Gastrocnemius medialis (tissue), 4 donors: ENCODE data around the gene TRIM52. TPM values are rescaled to one million over a fixed set of nuclear protein-coding genes. Genes with fewer than 3 reads are reported as not detected.
A peak's percentile ranks its signal among the peaks of the same experiment; 100 is the strongest.

Experiments
- ATAC-seq, 2 donors: fragments of 150-250 bp; one replicate each; pipeline ENCODE4 v1.9.1; 2016
- DNase-seq, 2 donors: peaks; one replicate each; pipeline ENCODE4 v3.0.0-alpha.2; 2019
- H3K27ac ChIP-seq, 4 donors: fragments of 200-600 bp; sonication (generic); 1 replicate in 1 of 4; 2 replicates in 3 of 4; pipeline ENCODE4 v1.5.1; 2016 to 2018; ENCODE audit warnings: mild to moderate bottlenecking in 2 of 4, moderate library complexity in 1 of 4
- H3K27me3 ChIP-seq, 3 donors: fragments of 200-600 bp; sonication (generic) in 2 of 3; 1 replicate in 1 of 3; 2 replicates in 2 of 3; pipeline versions ENCODE4 v1.5.1 to v1.6.0; 2016 to 2019; ENCODE audit warnings: mild to moderate bottlenecking in 1 of 3, moderate library complexity in 1 of 3
- H3K36me3 ChIP-seq, 2 donors: fragments of 200-600 bp; sonication (generic) in 1 of 2; one replicate each; pipeline ENCODE4 v1.5.1; 2017 to 2018
- H3K4me1 ChIP-seq, 2 donors: fragments of 200-600 bp; sonication (generic) in 1 of 2; one replicate each; pipeline ENCODE4 v1.5.1; 2016 to 2017; ENCODE audit warnings: mild to moderate bottlenecking in 2 of 2
- H3K4me3 ChIP-seq, 4 donors: fragments of 200-600 bp; sonication (generic) in 3 of 4; 1 replicate in 1 of 4; 2 replicates in 3 of 4; pipeline ENCODE4 v1.5.1; 2016 to 2019; ENCODE audit warnings: mild to moderate bottlenecking in 2 of 4
- H3K9me3 ChIP-seq, 3 donors: fragments of 200-600 bp; sonication (generic) in 2 of 3; 1 replicate in 1 of 3; 2 replicates in 2 of 3; pipeline ENCODE4 v1.5.1; 2016 to 2019
- POLR2A ChIP-seq, 2 donors: fragments of 450-650 bp; IDR thresholded peaks; one replicate each; pipeline ENCODE4 v1.6.1; 2017; ENCODE audit warnings: antibody characterized with exemption in 2 of 2, mild to moderate bottlenecking in 2 of 2, moderate library complexity in 2 of 2
- in situ Hi-C, 4 donors: fragments of 200-750 bp; cut with MboI; loops; one replicate each; pipeline versions ENCODE4 v1.15.0 to v1.8.0; 2017; ENCODE audit warnings: low sequenced_read_pairs in 4 of 4
- intact Hi-C: fragments of 100-400 bp; cut with DNase I; formaldehyde crosslinking; loops from one replicate; pipeline ENCODE4 v1.15.1; 2023; ENCODE audit warnings: low total_unique reads
- microRNA-seq, 2 donors: library from miRNA; unstranded; fragments of <30 nt; microRNA quantifications; one replicate each; pipeline ENCODE4, GENCODE V29; 2016; ENCODE audit warnings: borderline replicate concordance in 2 of 2
- total RNA-seq, 4 donors: library from RNA; depleted of rRNA; stranded (reverse); fragments of >200 nt; gene quantifications; one replicate each; pipeline versions ENCODE4 v1.1.0 to v1.2.3, GENCODE V29; 2016
- TF ChIP-seq, protein P1 (sequence below), 5 experiments: fragments of 450-650 bp in 3 of 5; fragments of 200-600 bp in 2 of 5; sonication (generic) in 2 of 5; IDR thresholded peaks in 4 of 5; conservative IDR thresholded peaks in 1 of 5; 1 replicate in 4 of 5; 2 replicates in 1 of 5; pipeline ENCODE4 v1.5.1; 2016 to 2019; ENCODE audit warnings: antibody characterized with exemption in 5 of 5, mild to moderate bottlenecking in 3 of 5, moderate library complexity in 3 of 5

TRIM52 gene
- total RNA-seq, 4 donors from 2014 or later, result 1.3 to 4.9 (median 3.4) TPM

DNA sequence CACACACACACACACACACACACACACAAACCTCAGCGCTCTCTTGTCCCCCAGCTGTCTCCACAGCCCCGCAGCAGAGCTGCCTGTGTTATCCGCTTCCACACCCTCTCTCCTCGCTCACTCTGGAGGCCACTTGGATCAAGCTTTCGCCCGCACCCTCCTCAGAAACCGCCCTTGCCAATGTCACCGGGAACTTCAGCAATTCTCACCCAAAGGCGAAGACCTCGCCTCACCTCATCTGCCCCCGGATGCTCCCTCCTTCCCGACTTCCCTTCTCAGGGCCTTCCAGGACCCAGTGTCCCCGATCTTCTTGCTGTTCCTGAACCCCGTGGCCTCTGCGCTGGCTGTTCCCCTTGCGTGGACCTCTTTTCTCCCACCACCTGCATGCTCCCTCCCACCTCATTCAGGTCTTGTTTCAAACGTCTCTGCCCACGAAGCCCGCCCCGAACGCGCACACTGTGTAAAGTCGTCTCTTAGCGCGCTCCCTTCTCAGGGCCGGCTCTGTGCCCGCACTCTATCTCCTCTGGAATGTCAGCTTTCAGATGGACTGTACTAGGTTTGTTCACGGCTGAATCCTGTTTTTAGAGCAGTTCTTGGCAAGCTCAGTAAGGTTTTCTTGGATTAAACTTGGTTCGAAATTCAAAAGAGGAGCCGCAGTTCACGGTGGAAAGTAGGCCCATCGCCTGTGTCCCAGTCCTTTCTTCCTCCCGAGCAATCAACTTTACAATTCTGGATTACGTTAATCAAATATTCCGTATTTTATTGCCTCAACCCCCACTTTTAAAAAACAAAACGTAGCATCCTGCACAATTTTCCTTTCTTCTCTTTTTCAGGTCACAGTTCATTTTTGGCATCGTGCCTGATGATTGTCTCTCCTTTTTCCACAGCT is 54.9 kb downstream of the TRIM52 start:
- TF ChIP-seq, protein P1, sequence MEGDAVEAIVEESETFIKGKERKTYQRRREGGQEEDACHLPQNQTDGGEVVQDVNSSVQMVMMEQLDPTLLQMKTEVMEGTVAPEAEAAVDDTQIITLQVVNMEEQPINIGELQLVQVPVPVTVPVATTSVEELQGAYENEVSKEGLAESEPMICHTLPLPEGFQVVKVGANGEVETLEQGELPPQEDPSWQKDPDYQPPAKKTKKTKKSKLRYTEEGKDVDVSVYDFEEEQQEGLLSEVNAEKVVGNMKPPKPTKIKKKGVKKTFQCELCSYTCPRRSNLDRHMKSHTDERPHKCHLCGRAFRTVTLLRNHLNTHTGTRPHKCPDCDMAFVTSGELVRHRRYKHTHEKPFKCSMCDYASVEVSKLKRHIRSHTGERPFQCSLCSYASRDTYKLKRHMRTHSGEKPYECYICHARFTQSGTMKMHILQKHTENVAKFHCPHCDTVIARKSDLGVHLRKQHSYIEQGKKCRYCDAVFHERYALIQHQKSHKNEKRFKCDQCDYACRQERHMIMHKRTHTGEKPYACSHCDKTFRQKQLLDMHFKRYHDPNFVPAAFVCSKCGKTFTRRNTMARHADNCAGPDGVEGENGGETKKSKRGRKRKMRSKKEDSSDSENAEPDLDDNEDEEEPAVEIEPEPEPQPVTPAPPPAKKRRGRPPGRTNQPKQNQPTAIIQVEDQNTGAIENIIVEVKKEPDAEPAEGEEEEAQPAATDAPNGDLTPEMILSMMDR (IDR thresholded peaks at IDR 0.05 in 4 of 5, conservative IDR thresholded peaks at IDR 0.05 in 1 of 5), result no peak
- TF ChIP-seq POLR2A (IDR thresholded peaks at IDR 0.05), result no peak
- ATAC-seq (peak in 1 of 2 donors; percentile 9), DNase-seq (peak in 1 of 2 donors; percentile 42)
- no peaks in the 10 kb centered on the region for H3K27me3 ChIP-seq
- H3K4me1 ChIP-seq, result peaks cover 23 to 24% of the 10 kb centered on the region in 2 donors
- H3K9me3 ChIP-seq, result no peaks in the 10 kb centered on the region
- H3K27ac ChIP-seq, result peak overlapping the region; percentile 95 to 99 (median 97)
- peak overlapping the region; percentile 69 to 86 (median 80) for H3K4me3 ChIP-seq
- H3K36me3 ChIP-seq, result no peaks in the 10 kb centered on the region
- in situ Hi-C loops, result no loop called here
- intact Hi-C loops, result loop anchor here (1.0 to 5.0 kb wide), 4 partner anchors 11 to 36 kb away; partner anchors contain the start of gene RACK1

Small RNA genes lying within 50 kb of the gene (microRNA-seq; reads per million reads assigned to microRNA genes)
- 0 to 2.4 reads per million in 2 donors for gene MIR4638

Other genes with a start within 250 kb of the TRIM52 start
- gene BTNL9, start 220.9 kb downstream of the TRIM52 start, total RNA-seq, result 10 to 100 TPM; 14.5 to 28.6 (median 20.1) TPM
- not detected for gene OR2V1, start 130.0 kb downstream of the TRIM52 start, total RNA-seq
- gene OR2V2, start 113.6 kb downstream of the TRIM52 start, total RNA-seq, result not detected
- gene TRIM7, start 55.9 kb downstream of the TRIM52 start, total RNA-seq, result 10 to 100 TPM; 27.9 to 58.4 (median 47.1) TPM
- gene TRIM41, start 37.9 kb downstream of the TRIM52 start, total RNA-seq, result 10 to 100 TPM; 15.6 to 23.5 (median 21.6) TPM
- 1,000 to 10,000 TPM; 1,697 to 2,187 (median 1,957) TPM for gene RACK1, start 17.2 kb downstream of the TRIM52 start, total RNA-seq
- not detected for gene OR4F3, start 106.1 kb upstream of the TRIM52 start, total RNA-seq